ENCODE results near the gene GYS1. TPM values are rescaled to one million over a fixed set of nuclear protein-coding genes. Genes with fewer than 3 reads are reported as not detected.

Gene GYS1
- total RNA-seq, 1 donor from 2014 or later: 24.8 TPM

- DNase-seq (ENCODE audit: low read depth): no peak
- TF ChIP-seq, protein P1, sequence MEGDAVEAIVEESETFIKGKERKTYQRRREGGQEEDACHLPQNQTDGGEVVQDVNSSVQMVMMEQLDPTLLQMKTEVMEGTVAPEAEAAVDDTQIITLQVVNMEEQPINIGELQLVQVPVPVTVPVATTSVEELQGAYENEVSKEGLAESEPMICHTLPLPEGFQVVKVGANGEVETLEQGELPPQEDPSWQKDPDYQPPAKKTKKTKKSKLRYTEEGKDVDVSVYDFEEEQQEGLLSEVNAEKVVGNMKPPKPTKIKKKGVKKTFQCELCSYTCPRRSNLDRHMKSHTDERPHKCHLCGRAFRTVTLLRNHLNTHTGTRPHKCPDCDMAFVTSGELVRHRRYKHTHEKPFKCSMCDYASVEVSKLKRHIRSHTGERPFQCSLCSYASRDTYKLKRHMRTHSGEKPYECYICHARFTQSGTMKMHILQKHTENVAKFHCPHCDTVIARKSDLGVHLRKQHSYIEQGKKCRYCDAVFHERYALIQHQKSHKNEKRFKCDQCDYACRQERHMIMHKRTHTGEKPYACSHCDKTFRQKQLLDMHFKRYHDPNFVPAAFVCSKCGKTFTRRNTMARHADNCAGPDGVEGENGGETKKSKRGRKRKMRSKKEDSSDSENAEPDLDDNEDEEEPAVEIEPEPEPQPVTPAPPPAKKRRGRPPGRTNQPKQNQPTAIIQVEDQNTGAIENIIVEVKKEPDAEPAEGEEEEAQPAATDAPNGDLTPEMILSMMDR (IDR thresholded peaks at IDR 0.05; ENCODE audit: insufficient read depth, low read length, poor library complexity, severe bottlenecking): no peak
- no peak overlapping the region for H3K4me3 ChIP-seq (ENCODE audit: low read depth, low read length)
- H3K27me3 ChIP-seq (ENCODE audit: control insufficient read depth, insufficient read depth, low read length): no peaks in the 10 kb centered on the region
- H3K36me3 ChIP-seq (ENCODE audit: control insufficient read depth, insufficient read depth, low read length): no peaks in the 10 kb centered on the region
These were observed 2.0 kb downstream of the GYS1 start for GRCh38 chr19:48991011-48991609.

GRCh38 chr19:48990400-48990799 lies 2.7 kb downstream of the GYS1 start:
- DNase-seq (ENCODE audit: low read depth): no peak
- Histone ChIP-seq H3K4me3 (ENCODE audit: low read depth, low read length) (no peak overlapping the region), H3K36me3 (ENCODE audit: control insufficient read depth, insufficient read depth, low read length) (no peaks in the 10 kb centered on the region), H3K27me3 (ENCODE audit: control insufficient read depth, insufficient read depth, low read length) (no peaks in the 10 kb centered on the region)
- TF ChIP-seq, protein P1 (IDR thresholded peaks at IDR 0.05; ENCODE audit: insufficient read depth, low read length, poor library complexity, severe bottlenecking): no peak

DNA sequence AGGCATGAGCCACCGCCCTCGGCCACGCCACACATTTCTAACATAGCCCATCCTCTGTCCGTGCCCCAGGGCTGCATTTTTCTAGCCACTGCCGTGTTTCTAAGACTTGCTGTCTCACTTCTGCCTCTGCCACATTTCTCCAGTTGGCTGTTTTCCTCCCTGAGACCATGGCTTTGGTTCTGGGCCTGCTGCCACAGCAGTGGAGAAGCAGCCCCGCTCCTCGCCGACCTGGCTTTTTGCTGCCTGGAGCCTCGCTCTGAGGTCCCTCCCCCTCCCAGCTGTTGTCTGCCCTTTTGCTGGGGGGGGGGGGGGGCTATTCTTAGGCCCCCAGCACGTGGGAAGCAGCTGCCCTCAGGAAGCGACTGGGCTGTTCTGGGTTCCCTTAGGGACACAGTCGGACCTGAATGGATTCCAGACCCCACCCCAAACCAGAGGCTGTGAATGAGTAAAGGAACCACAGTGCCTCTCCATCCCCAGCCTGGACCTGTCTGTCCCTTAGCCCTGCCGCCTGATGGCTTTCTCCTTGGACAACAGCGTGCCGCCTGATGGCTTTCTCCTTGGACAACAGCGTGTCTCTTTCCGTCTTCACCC lies 3.3 kb downstream of the GYS1 start:
- Histone ChIP-seq H3K4me3 (ENCODE audit: low read depth, low read length) (no peak overlapping the region), H3K36me3 (ENCODE audit: control insufficient read depth, insufficient read depth, low read length) (no peaks in the 10 kb centered on the region), H3K27me3 (ENCODE audit: control insufficient read depth, insufficient read depth, low read length) (no peaks in the 10 kb centered on the region)
- TF ChIP-seq, protein P1 (IDR thresholded peaks at IDR 0.05; ENCODE audit: insufficient read depth, low read length, poor library complexity, severe bottlenecking): no peak
- DNase-seq (ENCODE audit: low read depth): no peak

DNA sequence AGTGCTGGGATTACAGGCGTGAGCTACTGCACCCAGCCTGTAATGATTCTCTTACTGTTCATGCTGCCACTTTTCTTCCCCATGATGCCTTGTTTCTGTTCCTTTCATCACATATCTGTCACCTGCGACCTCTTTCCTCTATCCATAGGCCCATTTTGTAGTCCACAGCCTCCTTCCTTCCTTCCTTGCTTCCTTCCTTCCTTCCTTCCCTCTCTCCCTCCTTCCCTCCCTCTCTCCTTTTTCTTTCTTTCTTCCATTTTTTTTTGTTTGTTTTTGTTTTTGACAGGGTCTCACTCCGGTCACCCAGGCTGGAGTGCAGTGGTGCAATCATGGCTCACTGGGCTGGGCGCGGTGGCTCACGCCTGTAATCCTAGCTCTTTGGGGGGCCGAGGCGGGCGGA lies 4.2 kb downstream of the GYS1 start:
- TF ChIP-seq, protein P1 (IDR thresholded peaks at IDR 0.05; ENCODE audit: insufficient read depth, low read length, poor library complexity, severe bottlenecking): no peak
- no peak for DNase-seq (ENCODE audit: low read depth)
- H3K36me3 ChIP-seq (ENCODE audit: control insufficient read depth, insufficient read depth, low read length): no peaks in the 10 kb centered on the region
- no peak overlapping the region for H3K4me3 ChIP-seq (ENCODE audit: low read depth, low read length)
- no peaks in the 10 kb centered on the region for H3K27me3 ChIP-seq (ENCODE audit: control insufficient read depth, insufficient read depth, low read length)

DNA sequence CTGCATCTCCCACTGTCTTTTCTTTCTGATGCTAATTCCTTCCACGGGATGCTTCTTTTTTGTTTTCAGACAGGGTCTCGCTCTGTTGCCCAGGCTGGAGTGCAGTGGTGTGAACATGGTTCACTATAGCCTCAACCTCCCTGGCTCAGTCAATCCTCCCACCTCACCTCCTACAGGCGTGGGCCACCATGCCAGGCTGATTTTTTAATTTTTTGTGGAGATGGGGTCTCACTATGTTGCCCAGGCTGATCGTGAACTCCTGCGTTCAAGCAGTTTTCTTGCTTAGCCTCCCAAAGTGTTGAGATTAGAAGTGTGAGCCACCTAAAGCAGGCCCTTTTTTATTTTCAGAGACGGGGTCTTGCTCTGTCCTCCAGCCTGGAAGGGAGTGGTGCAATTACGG lies 4.8 kb downstream of the GYS1 start:
- no peaks in the 10 kb centered on the region for H3K27me3 ChIP-seq (ENCODE audit: control insufficient read depth, insufficient read depth, low read length)
- no peaks in the 10 kb centered on the region for H3K36me3 ChIP-seq (ENCODE audit: control insufficient read depth, insufficient read depth, low read length)
- TF ChIP-seq, protein P1 (IDR thresholded peaks at IDR 0.05; ENCODE audit: insufficient read depth, low read length, poor library complexity, severe bottlenecking): no peak
- no peak overlapping the region for H3K4me3 ChIP-seq (ENCODE audit: low read depth, low read length)
- no peak for DNase-seq (ENCODE audit: low read depth)

DNA sequence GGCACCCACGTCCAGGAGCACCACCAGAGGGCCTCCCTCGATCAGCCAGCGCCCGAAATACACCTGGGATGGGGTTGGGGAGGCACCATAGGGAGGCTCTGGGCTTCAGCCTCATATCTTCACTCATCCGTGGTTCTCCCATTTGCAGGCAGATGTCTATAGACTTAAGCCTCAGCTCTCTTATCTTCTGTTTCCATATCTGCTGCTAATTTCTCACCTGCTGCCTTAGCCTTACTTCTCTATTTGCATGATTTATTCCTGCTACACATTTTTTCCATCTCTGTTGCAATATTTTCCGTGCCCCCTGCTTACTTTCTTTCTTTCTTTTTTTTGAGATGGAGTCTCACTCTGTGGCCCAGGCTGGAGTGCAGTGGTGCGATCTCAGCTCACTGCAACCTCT lies 5.8 kb downstream of the GYS1 start:
- no peaks in the 10 kb centered on the region for H3K27me3 ChIP-seq (ENCODE audit: control insufficient read depth, insufficient read depth, low read length)
- no peak for DNase-seq (ENCODE audit: low read depth)
- H3K36me3 ChIP-seq (ENCODE audit: control insufficient read depth, insufficient read depth, low read length): peaks cover 1% of the 10 kb centered on the region
- TF ChIP-seq, protein P1 (IDR thresholded peaks at IDR 0.05; ENCODE audit: insufficient read depth, low read length, poor library complexity, severe bottlenecking): no peak
- no peak overlapping the region for H3K4me3 ChIP-seq (ENCODE audit: low read depth, low read length)

Data from kidney epithelial cell (primary cell).